ENCODE measurements around the gene NELFE.
"Not testable (repeated sequence)": the region's sequence is repeated elsewhere in the genome, so short reads cannot be mapped to it uniquely, and the experiment has no call there.

DNA sequence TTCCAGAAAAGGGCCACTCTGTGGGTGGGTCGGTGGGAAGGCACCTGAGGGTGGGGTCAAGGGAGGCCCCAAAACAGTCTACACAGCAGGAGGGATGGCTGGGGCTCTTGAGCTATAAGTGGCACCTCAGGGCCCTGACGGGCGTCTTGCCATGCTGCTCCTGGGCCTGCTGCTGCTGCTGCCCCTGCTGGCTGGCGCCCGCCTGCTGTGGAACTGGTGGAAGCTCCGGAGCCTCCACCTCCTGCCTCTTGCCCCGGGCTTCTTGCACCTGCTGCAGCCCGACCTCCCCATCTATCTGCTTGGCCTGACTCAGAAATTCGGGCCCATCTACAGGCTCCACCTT lies 46.7 kb upstream of the NELFE start:
- TF ChIP-seq, protein P1, sequence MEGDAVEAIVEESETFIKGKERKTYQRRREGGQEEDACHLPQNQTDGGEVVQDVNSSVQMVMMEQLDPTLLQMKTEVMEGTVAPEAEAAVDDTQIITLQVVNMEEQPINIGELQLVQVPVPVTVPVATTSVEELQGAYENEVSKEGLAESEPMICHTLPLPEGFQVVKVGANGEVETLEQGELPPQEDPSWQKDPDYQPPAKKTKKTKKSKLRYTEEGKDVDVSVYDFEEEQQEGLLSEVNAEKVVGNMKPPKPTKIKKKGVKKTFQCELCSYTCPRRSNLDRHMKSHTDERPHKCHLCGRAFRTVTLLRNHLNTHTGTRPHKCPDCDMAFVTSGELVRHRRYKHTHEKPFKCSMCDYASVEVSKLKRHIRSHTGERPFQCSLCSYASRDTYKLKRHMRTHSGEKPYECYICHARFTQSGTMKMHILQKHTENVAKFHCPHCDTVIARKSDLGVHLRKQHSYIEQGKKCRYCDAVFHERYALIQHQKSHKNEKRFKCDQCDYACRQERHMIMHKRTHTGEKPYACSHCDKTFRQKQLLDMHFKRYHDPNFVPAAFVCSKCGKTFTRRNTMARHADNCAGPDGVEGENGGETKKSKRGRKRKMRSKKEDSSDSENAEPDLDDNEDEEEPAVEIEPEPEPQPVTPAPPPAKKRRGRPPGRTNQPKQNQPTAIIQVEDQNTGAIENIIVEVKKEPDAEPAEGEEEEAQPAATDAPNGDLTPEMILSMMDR (conservative IDR thresholded peaks at IDR 0.05): not testable (repeated sequence)
- TF ChIP-seq ZFX (IDR thresholded peaks at IDR 0.05): not testable (repeated sequence)

All from C4-2B (cell line).